HCT116 (cell line): Measurements from ENCODE around the gene HVCN1. TPM values are rescaled to one million over a fixed set of nuclear protein-coding genes. Genes with fewer than 3 reads are reported as not detected.

Experiments used
- ATAC-seq: fragments of 200-7000 bp; cut with Tn5 transposase; 2 replicates; pipeline ENCODE4 v1.9.1; 2020; ENCODE audit warnings: mild to moderate bottlenecking, moderate library complexity
- BruUV-seq: library from RNA; stranded (reverse); fragments of 400-500 nt; replicated peaks from 2 replicates; lab custom pipeline; 2021; lab: Mats Ljungman, UMichigan
- CTCF ChIA-PET: fragments of 300-600 bp; sonication (Branson Sonifier 250); formaldehyde crosslinking; loops from one replicate; lab custom pipeline; 2021; ENCODE audit warnings: antibody characterized with exemption; lab: Charles Lee
- POLR2A ChIA-PET: fragments of 300-600, 350-600 bp; sonication (Branson Sonifier 250); formaldehyde crosslinking; loops from one replicate; lab custom pipeline; 2021; ENCODE audit warnings: antibody characterized with exemption; lab: Charles Lee
- RAD21 ChIA-PET, 2 experiments: fragments of 300-600 bp; sonication (Branson Sonifier 250); formaldehyde crosslinking; loops; one replicate each; lab custom pipeline; 2023; ENCODE audit warnings: low total read pairs in 2 of 2; ENCODE audit not compliant: uncharacterized antibody in 2 of 2, unreplicated experiment in 2 of 2, low non-redundant PET in 1 of 2; lab: Charles Lee
- DNase-seq: peaks from one replicate; pipeline ENCODE4 v3.0.0-alpha.2; 2010; ENCODE audit warnings: low read depth, low spot score
- H2AFZ ChIP-seq: fragments of 200-600 bp; shearing (Covaris generic), sonication (generic); 2 replicates; pipeline ENCODE4 v1.6.1; 2017; ENCODE audit warnings: low read depth, mixed run types, mixed read lengths, antibody characterized with exemption, low read length; ENCODE audit not compliant: poor library complexity, severe bottlenecking
- H3K27ac ChIP-seq: 2 replicates; pipeline ENCODE4 v1.5.1; 2012; ENCODE audit warnings: low read depth, low read length
- H3K27me3 ChIP-seq: fragments of 200-600 bp; sonication (generic); 2 replicates; pipeline ENCODE4 v1.6.1; 2016; ENCODE audit warnings: mixed run types, low read length, mixed read lengths; ENCODE audit not compliant: insufficient read depth
- H3K36me3 ChIP-seq, 2 experiments: fragments of 200-500 bp in 1 of 2; fragments of 200-600 bp in 1 of 2; sonication (Bioruptor generic) in 1 of 2; sonication (generic) in 1 of 2; 2 replicates each; pipeline versions ENCODE4 v1.5.1 to v1.6.1; 2014 to 2016; ENCODE audit warnings: low read length in 2 of 2, inconsistent platforms in 1 of 2, mixed read lengths in 1 of 2, mixed run types in 1 of 2; ENCODE audit not compliant: insufficient read depth in 2 of 2, control insufficient read depth in 1 of 2
- H3K4me1 ChIP-seq, 2 experiments: fragments of 200-600 bp in 1 of 2; sonication (generic) in 1 of 2; 2 replicates each; pipeline versions ENCODE4 v1.5.1 to v1.6.1; 2012 to 2017; ENCODE audit warnings: low read length in 2 of 2, inconsistent platforms in 1 of 2, mild to moderate bottlenecking in 1 of 2, mixed read lengths in 1 of 2, mixed run types in 1 of 2, moderate library complexity in 1 of 2; ENCODE audit not compliant: insufficient read depth in 2 of 2, control insufficient read depth in 1 of 2
- H3K4me2 ChIP-seq: fragments of 200-600 bp; sonication (generic); 2 replicates; pipeline ENCODE4 v1.6.1; 2017; ENCODE audit warnings: mixed run types, low read length, mixed read lengths
- H3K4me3 ChIP-seq, 2 experiments: fragments of 200-600 bp in 1 of 2; sonication (generic) in 1 of 2; replicated peaks in 1 of 2; 2 replicates each; pipeline ENCODE4 v1.5.1; 2011 to 2016; ENCODE audit warnings: low read length in 2 of 2, control low read depth in 1 of 2, low read depth in 1 of 2, mild to moderate bottlenecking in 1 of 2, mixed read lengths in 1 of 2, mixed run types in 1 of 2
- H3K79me2 ChIP-seq: fragments of 200-600 bp; sonication (generic); 2 replicates; pipeline ENCODE4 v1.6.1; 2017; ENCODE audit warnings: mild to moderate bottlenecking, mixed run types, low read length, moderate library complexity, mixed read lengths; ENCODE audit not compliant: insufficient read depth
- H3K9ac ChIP-seq: fragments of 200-600 bp; sonication (generic); 2 replicates; pipeline ENCODE4 v1.6.1; 2016; ENCODE audit warnings: low read length, mixed read lengths
- H3K9me2 ChIP-seq: fragments of 200-600 bp; sonication (generic), shearing (Covaris generic); 2 replicates; pipeline ENCODE4 v1.6.1; 2017; ENCODE audit warnings: mixed run types, mild to moderate bottlenecking, moderate library complexity; ENCODE audit not compliant: insufficient read depth
- H3K9me3 ChIP-seq, 2 experiments: fragments of 200-500 bp in 1 of 2; fragments of 200-600 bp in 1 of 2; sonication (Bioruptor generic) in 1 of 2; sonication (generic) in 1 of 2; 2 replicates each; pipeline ENCODE4 v1.6.1; 2014 to 2017; ENCODE audit warnings: low read length in 2 of 2, mixed read lengths in 2 of 2, inconsistent platforms in 1 of 2, low read depth in 1 of 2, mild to moderate bottlenecking in 1 of 2, mixed run types in 1 of 2, moderate library complexity in 1 of 2; ENCODE audit not compliant: control insufficient read depth in 1 of 2, insufficient read depth in 1 of 2
- H4K20me1 ChIP-seq: fragments of 200-600 bp; sonication (generic), shearing (Covaris generic); 2 replicates; pipeline ENCODE4 v1.6.1; 2017; ENCODE audit warnings: mixed run types, mild to moderate bottlenecking, moderate library complexity; ENCODE audit not compliant: insufficient read depth
- CEBPB ChIP-seq: IDR thresholded peaks from 2 replicates; pipeline ENCODE4 v1.6.1; 2012; ENCODE audit warnings: low read depth
- CTCF ChIP-seq, 3 experiments: fragments of 200-600 bp in 1 of 3; sonication (generic) in 1 of 3; IDR thresholded peaks in 2 of 3; conservative IDR thresholded peaks in 1 of 3; 2 replicates each; pipeline ENCODE4 v1.5.1; 2012 to 2017; ENCODE audit warnings: low read depth in 2 of 3, low read length in 2 of 3, antibody characterized with exemption in 1 of 3, borderline replicate concordance in 1 of 3, control low read depth in 1 of 3, mild to moderate bottlenecking in 1 of 3, mixed read lengths in 1 of 3, mixed run types in 1 of 3, moderate library complexity in 1 of 3; ENCODE audit not compliant: insufficient read depth in 1 of 3
- RAD21 ChIP-seq: IDR thresholded peaks from 2 replicates; pipeline ENCODE4 v1.6.1; 2012; ENCODE audit warnings: low read depth, mild to moderate bottlenecking
- SIN3A ChIP-seq: IDR thresholded peaks from 2 replicates; pipeline ENCODE4 v1.6.1; 2012; ENCODE audit warnings: low read depth
- ZBTB33 ChIP-seq: IDR thresholded peaks from 2 replicates; pipeline ENCODE4 v1.6.1; 2011; ENCODE audit warnings: mild to moderate bottlenecking, low read length, moderate library complexity; ENCODE audit not compliant: insufficient replicate concordance; ENCODE audit errors: extremely low read depth
- intact Hi-C: fragments of 100-400 bp; cut with micrococcal nuclease; formaldehyde crosslinking; loops from 2 replicates; pipeline ENCODE4 v1.10.0; 2022
- total RNA-seq: library from RNA; stranded (reverse); gene quantifications from one replicate; pipeline ENCODE4 v1.2.1, GENCODE V29; 2021; ENCODE audit not compliant: unreplicated experiment

Gene HVCN1
- total RNA-seq, 1 experiment from 2014 or later = 0.15 TPM

- DNase-seq (peak; percentile 55), ATAC-seq (peak; percentile 49; the same call in 1 of the 2 replicates)
- TF ChIP-seq SIN3A = no peak
- no peak for TF ChIP-seq ZBTB33
- TF ChIP-seq CTCF (IDR thresholded peaks at IDR 0.05 in 2 of 3, conservative IDR thresholded peaks at IDR 0.05 in 1 of 3; ENCODE audit: borderline replicate concordance in 1 of 3, insufficient read depth in 1 of 3, low read depth in 2 of 3, low read length in 2 of 3) = peak in 2 of 3 experiments; percentile 52 to 94; a peak in 4 of 6 replicates
- TF ChIP-seq CEBPB = peak; percentile 94
- TF ChIP-seq RAD21 = peak; percentile 94
- H3K4me1 ChIP-seq = peaks cover 0 to 3% of the 10 kb centered on the region in 2 experiments; a peak in 1 of 4 replicates
- H3K9ac ChIP-seq = no peak overlapping the region
- no peaks in the 10 kb centered on the region for H3K36me3 ChIP-seq
- BruUV-seq = no TSS peak
- no peak overlapping the region for H3K4me3 ChIP-seq
- H3K27me3 ChIP-seq = no peaks in the 10 kb centered on the region
- POLR2A ChIA-PET = interaction anchor here (1.5 to 2.9 kb wide), 2 partner anchors 131 to 150 kb away, joined by 5 to 10 read pairs; partner anchors contain the start of genes ARPC3, FAM216A and GPN3
- CTCF ChIA-PET = interaction anchor here (0.7 to 5.6 kb wide), 16 partner anchors 14 to 796 kb away, joined by 3 to 57 read pairs (median 5); partner anchors contain the start of genes ARPC3, FAM216A and GPN3
- RAD21 ChIA-PET = interaction anchor here in 1 of 2 experiments (0.7 to 1.5 kb wide), 3 partner anchors 87 to 220 kb away, joined by 3 to 4 read pairs (median 3); partner anchors contain the start of gene ARPC3
- H3K4me2 ChIP-seq = no peak overlapping the region
- H2AFZ ChIP-seq = peak overlapping the region; percentile 47
- H3K79me2 ChIP-seq = no peaks in the 10 kb centered on the region
- intact Hi-C loops = loop anchor here (1.0 to 10.0 kb wide), 2 partner anchors 48 to 285 kb away; no protein-coding TSS in a partner anchor
- no peaks in the 10 kb centered on the region for H3K9me2 ChIP-seq
- H3K9me3 ChIP-seq = no peaks in the 10 kb centered on the region
- no peaks in the 10 kb centered on the region for H4K20me1 ChIP-seq
- no peak overlapping the region for H3K27ac ChIP-seq
Observed at GRCh38 chr12:110600254-110600653, 88.7 kb downstream of the HVCN1 start.
